GM23338 (cell line): ENCODE results near the gene NT5C1A. TPM values are rescaled to one million over a fixed set of nuclear protein-coding genes. Genes with fewer than 3 reads are reported as not detected.

Experiments
- ATAC-seq: fragments of 200-7000 bp; cut with Tn5 transposase; 3 replicates; pipeline ENCODE4 v1.9.1; 2020
- DNase-seq: peaks from one replicate; pipeline ENCODE4 v3.0.0-alpha.2; 2015; ENCODE audit warnings: low spot score
- H2AFZ ChIP-seq: fragments of 200-600 bp; sonication (generic); 2 replicates; pipeline ENCODE4 v1.8.0; 2016; ENCODE audit warnings: antibody characterized with exemption, mild to moderate bottlenecking, moderate library complexity
- H3F3A ChIP-seq: fragments of 200-600 bp; sonication (generic); replicated peaks from 2 replicates; pipeline ENCODE4 v1.8.0; 2017; ENCODE audit warnings: antibody characterized with exemption, mixed run types, low read depth
- H3K27ac ChIP-seq: fragments of 200-600 bp; sonication (generic); 2 replicates; pipeline ENCODE4 v1.6.1; 2016; ENCODE audit warnings: low read depth
- H3K27me3 ChIP-seq: fragments of 200-600 bp; sonication (generic); 2 replicates; pipeline ENCODE4 v1.8.0; 2016; ENCODE audit warnings: mild to moderate bottlenecking, mixed run types, moderate library complexity; ENCODE audit not compliant: insufficient read depth
- H3K36me3 ChIP-seq: fragments of 200-600 bp; sonication (generic); 2 replicates; pipeline ENCODE4 v1.8.0; 2016; ENCODE audit warnings: mild to moderate bottlenecking; ENCODE audit not compliant: insufficient read depth
- H3K4me1 ChIP-seq: fragments of 200-600 bp; sonication (generic); 2 replicates; pipeline ENCODE4 v1.8.0; 2016; ENCODE audit warnings: mild to moderate bottlenecking, moderate library complexity; ENCODE audit not compliant: insufficient read depth
- H3K4me2 ChIP-seq: fragments of 200-600 bp; sonication (generic); 2 replicates; pipeline ENCODE4 v1.7.1; 2017; ENCODE audit warnings: mixed run types
- H3K4me3 ChIP-seq: fragments of 200-600 bp; sonication (generic); 2 replicates; pipeline ENCODE4 v1.6.1; 2016; ENCODE audit warnings: mixed run types
- H3K79me2 ChIP-seq: fragments of 200-600 bp; sonication (generic); replicated peaks from 2 replicates; pipeline ENCODE4 v1.8.0; 2017; ENCODE audit warnings: mild to moderate bottlenecking; ENCODE audit not compliant: insufficient read depth
- H3K9me2 ChIP-seq: fragments of 200-600 bp; sonication (generic); 2 replicates; pipeline ENCODE4 v1.8.0; 2017; ENCODE audit not compliant: insufficient read depth
- H4K20me1 ChIP-seq: fragments of 200-600 bp; sonication (generic); replicated peaks from 2 replicates; pipeline ENCODE4 v1.8.0; 2017; ENCODE audit warnings: mild to moderate bottlenecking; ENCODE audit not compliant: insufficient read depth
- H3K27ac Mint-ChIP-seq: 2 replicates; pipeline ENCODE4 v1.8.0; 2020; ENCODE audit warnings: inconsistent platforms, mild to moderate bottlenecking, moderate library complexity, mixed read lengths
- H3K27me3 Mint-ChIP-seq: 3 replicates; pipeline ENCODE4 v1.8.0; 2022; ENCODE audit warnings: low read depth, mild to moderate bottlenecking, moderate library complexity, mixed read lengths, inconsistent platforms; ENCODE audit not compliant: insufficient read depth, poor library complexity
- H3K36me3 Mint-ChIP-seq: 3 replicates; pipeline ENCODE4 v1.8.0; 2021; ENCODE audit warnings: low read depth, mild to moderate bottlenecking, inconsistent platforms, moderate library complexity, mixed read lengths
- H3K4me1 Mint-ChIP-seq: 3 replicates; pipeline ENCODE4 v1.8.0; 2020; ENCODE audit warnings: mild to moderate bottlenecking, inconsistent platforms, mixed read lengths
- H3K4me3 Mint-ChIP-seq: 3 replicates; pipeline ENCODE4 v1.8.0; 2021; ENCODE audit warnings: moderate library complexity, mild to moderate bottlenecking, inconsistent platforms, mixed read lengths
- H3K9me3 Mint-ChIP-seq: 3 replicates; pipeline ENCODE4 v1.8.0; 2020; ENCODE audit warnings: moderate library complexity, mild to moderate bottlenecking, inconsistent platforms, mixed read lengths
- CREB1 ChIP-seq: fragments of 250-450 bp; sonication (Bioruptor Pico); IDR thresholded peaks from 2 replicates; pipeline ENCODE4 v1.5.0; 2020; ENCODE audit warnings: low read depth, mild to moderate bottlenecking, moderate library complexity
- CTCF ChIP-seq, 2 experiments: fragments of 200-600 bp in 1 of 2; sonication (generic) in 1 of 2; conservative IDR thresholded peaks; 2 replicates each; pipeline versions ENCODE4 v1.5.1 to v1.6.1; 2016 to 2017; ENCODE audit warnings: antibody characterized with exemption in 2 of 2, low read depth in 2 of 2, mild to moderate bottlenecking in 2 of 2, moderate library complexity in 1 of 2
- ETS1 ChIP-seq: IDR thresholded peaks from 2 replicates; pipeline ENCODE4 v1.6.1; 2016; ENCODE audit warnings: antibody characterized with exemption
- EZH2 ChIP-seq: fragments of 200-600 bp; sonication (generic); IDR thresholded peaks from one replicate; pipeline ENCODE4 v1.8.0; 2017; ENCODE audit warnings: antibody characterized with exemption, mild to moderate bottlenecking, low read depth; ENCODE audit not compliant: unreplicated experiment
- EZH2phosphoT487 ChIP-seq: fragments of 200-600 bp; sonication (generic); IDR thresholded peaks from one replicate; pipeline ENCODE4 v1.8.1; 2018; ENCODE audit warnings: antibody characterized with exemption; ENCODE audit not compliant: unreplicated experiment
- JUNB ChIP-seq: IDR thresholded peaks from one replicate; pipeline ENCODE4 v1.6.1; 2016; ENCODE audit warnings: antibody characterized with exemption; ENCODE audit not compliant: unreplicated experiment
- NANOG ChIP-seq: IDR thresholded peaks from 2 replicates; pipeline ENCODE4 v1.6.1; 2016; ENCODE audit warnings: antibody characterized with exemption, borderline replicate concordance
- POLR2AphosphoS5 ChIP-seq: IDR thresholded peaks from 2 replicates; pipeline ENCODE4 v1.6.1; 2016; ENCODE audit warnings: antibody characterized with exemption, low read depth
- STAT1 ChIP-seq: IDR thresholded peaks from one replicate; pipeline ENCODE4 v1.6.1; 2016; ENCODE audit warnings: antibody characterized with exemption; ENCODE audit not compliant: unreplicated experiment
- ZNF114 ChIP-seq: fragments of 250-450 bp; sonication (Bioruptor Pico); IDR thresholded peaks from 2 replicates; pipeline ENCODE4 v1.5.0; 2020; ENCODE audit warnings: mild to moderate bottlenecking, moderate library complexity
- ZNF331 ChIP-seq: fragments of 250-450 bp; sonication (Bioruptor Pico); IDR thresholded peaks from 2 replicates; pipeline ENCODE4 v1.5.0; 2020; ENCODE audit warnings: low read depth, mild to moderate bottlenecking, moderate library complexity
- polyA plus RNA-seq: library from polyadenylated mRNA; unstranded; fragments of >200 nt; fragmentation: Nextera tagmentation; extraction: Ambion mirVana; gene quantifications from 2 replicates; pipeline ENCODE4 v1.2.1, GENCODE V29; 2016
- total RNA-seq: library from RNA; depleted of rRNA; stranded (reverse); fragments of >200 nt; shearing (Covaris generic); gene quantifications from 2 replicates; pipeline ENCODE4 v1.2.3, GENCODE V29; 2014
- TF ChIP-seq, protein P1 (sequence below): fragments of 250-450 bp; sonication (Bioruptor Pico); IDR thresholded peaks from 2 replicates; pipeline ENCODE4 v1.5.0; 2020; ENCODE audit warnings: mild to moderate bottlenecking, moderate library complexity
- TF ChIP-seq, protein P2 (sequence below): IDR thresholded peaks from one replicate; pipeline ENCODE4 v1.6.1; 2018; ENCODE audit warnings: antibody characterized with exemption; ENCODE audit not compliant: unreplicated experiment

NT5C1A gene
- total and polyA plus RNA-seq, 2 experiments from 2014 or later, result not detected

DNA sequence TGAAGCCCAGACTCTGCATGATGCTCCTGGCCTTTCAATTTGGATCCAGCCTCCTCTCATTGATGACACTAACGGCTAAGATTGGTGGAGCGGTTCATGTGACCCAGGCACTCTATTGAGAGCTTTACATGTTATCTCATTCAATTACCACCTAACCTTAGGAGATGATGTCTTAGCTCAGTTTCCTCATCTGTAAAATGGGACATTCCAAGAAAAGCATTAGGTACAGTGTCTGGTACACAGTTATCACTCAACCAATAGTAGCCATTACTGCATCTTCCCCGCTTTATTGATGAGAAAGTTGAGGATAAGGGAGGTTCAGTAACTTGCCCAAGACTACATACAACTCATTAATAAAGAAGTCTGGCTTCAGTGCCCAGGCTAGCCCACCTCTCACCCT, 49.5 kb downstream of the NT5C1A start:
- no peak overlapping the region for H2AFZ ChIP-seq
- DNase-seq, result no peak
- H3K4me3 ChIP-seq, result no peak overlapping the region
- H3K79me2 ChIP-seq, result no peaks in the 10 kb centered on the region
- Mint-ChIP-seq H3K27ac (no peak overlapping the region), H3K9me3 (peaks cover 2% of the 10 kb centered on the region; the same call in 1 of the 3 replicates), H3K4me3 (no peak overlapping the region), H3K27me3 (peaks cover 23% of the 10 kb centered on the region), H3K4me1 (no peaks in the 10 kb centered on the region), H3K36me3 (no peaks in the 10 kb centered on the region; the same call in 2 of the 3 replicates)
- H4K20me1 ChIP-seq, result no peaks in the 10 kb centered on the region
- no peaks in the 10 kb centered on the region for H3K4me1 ChIP-seq
- no peak overlapping the region for H3K4me2 ChIP-seq
- H3F3A ChIP-seq, result no peaks in the 10 kb centered on the region
- H3K9me2 ChIP-seq, result no peaks in the 10 kb centered on the region
- no peaks in the 10 kb centered on the region for H3K27me3 ChIP-seq
- H3K27ac ChIP-seq, result no peak overlapping the region
- TF ChIP-seq EZH2phosphoT487 (no peak), STAT1 (no peak), CTCF (conservative IDR thresholded peaks at IDR 0.05; ENCODE audit: low read depth in 2 of 2) (no peak), POLR2AphosphoS5 (no peak), NANOG (no peak), JUNB (no peak), ZNF114 (CRISPR knock-in tag) (no peak), ETS1 (no peak), EZH2 (no peak), CREB1 (CRISPR knock-in tag) (no peak), ZNF331 (CRISPR knock-in tag) (no peak)
- TF ChIP-seq, protein P1, sequence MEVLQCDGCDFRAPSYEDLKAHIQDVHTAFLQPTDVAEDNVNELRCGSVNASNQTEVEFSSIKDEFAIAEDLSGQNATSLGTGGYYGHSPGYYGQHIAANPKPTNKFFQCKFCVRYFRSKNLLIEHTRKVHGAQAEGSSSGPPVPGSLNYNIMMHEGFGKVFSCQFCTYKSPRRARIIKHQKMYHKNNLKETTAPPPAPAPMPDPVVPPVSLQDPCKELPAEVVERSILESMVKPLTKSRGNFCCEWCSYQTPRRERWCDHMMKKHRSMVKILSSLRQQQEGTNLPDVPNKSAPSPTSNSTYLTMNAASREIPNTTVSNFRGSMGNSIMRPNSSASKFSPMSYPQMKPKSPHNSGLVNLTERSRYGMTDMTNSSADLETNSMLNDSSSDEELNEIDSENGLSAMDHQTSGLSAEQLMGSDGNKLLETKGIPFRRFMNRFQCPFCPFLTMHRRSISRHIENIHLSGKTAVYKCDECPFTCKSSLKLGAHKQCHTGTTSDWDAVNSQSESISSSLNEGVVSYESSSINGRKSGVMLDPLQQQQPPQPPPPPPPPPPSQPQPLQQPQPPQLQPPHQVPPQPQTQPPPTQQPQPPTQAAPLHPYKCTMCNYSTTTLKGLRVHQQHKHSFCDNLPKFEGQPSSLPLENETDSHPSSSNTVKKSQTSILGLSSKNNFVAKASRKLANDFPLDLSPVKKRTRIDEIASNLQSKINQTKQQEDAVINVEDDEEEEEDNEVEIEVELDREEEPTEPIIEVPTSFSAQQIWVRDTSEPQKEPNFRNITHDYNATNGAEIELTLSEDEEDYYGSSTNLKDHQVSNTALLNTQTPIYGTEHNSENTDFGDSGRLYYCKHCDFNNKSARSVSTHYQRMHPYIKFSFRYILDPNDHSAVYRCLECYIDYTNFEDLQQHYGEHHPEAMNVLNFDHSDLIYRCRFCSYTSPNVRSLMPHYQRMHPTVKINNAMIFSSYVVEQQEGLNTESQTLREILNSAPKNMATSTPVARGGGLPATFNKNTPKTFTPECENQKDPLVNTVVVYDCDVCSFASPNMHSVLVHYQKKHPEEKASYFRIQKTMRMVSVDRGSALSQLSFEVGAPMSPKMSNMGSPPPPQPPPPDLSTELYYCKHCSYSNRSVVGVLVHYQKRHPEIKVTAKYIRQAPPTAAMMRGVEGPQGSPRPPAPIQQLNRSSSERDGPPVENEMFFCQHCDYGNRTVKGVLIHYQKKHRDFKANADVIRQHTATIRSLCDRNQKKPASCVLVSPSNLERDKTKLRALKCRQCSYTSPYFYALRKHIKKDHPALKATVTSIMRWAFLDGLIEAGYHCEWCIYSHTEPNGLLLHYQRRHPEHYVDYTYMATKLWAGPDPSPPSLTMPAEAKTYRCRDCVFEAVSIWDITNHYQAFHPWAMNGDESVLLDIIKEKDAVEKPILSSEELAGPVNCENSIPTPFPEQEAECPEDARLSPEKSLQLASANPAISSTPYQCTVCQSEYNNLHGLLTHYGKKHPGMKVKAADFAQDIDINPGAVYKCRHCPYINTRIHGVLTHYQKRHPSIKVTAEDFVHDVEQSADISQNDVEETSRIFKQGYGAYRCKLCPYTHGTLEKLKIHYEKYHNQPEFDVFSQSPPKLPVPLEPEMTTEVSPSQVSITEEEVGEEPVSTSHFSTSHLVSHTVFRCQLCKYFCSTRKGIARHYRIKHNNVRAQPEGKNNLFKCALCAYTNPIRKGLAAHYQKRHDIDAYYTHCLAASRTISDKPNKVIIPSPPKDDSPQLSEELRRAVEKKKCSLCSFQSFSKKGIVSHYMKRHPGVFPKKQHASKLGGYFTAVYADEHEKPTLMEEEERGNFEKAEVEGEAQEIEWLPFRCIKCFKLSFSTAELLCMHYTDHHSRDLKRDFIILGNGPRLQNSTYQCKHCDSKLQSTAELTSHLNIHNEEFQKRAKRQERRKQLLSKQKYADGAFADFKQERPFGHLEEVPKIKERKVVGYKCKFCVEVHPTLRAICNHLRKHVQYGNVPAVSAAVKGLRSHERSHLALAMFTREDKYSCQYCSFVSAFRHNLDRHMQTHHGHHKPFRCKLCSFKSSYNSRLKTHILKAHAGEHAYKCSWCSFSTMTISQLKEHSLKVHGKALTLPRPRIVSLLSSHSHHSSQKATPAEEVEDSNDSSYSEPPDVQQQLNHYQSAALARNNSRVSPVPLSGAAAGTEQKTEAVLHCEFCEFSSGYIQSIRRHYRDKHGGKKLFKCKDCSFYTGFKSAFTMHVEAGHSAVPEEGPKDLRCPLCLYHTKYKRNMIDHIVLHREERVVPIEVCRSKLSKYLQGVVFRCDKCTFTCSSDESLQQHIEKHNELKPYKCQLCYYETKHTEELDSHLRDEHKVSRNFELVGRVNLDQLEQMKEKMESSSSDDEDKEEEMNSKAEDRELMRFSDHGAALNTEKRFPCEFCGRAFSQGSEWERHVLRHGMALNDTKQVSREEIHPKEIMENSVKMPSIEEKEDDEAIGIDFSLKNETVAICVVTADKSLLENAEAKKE (CRISPR knock-in tag), result no peak
- TF ChIP-seq, protein P2, sequence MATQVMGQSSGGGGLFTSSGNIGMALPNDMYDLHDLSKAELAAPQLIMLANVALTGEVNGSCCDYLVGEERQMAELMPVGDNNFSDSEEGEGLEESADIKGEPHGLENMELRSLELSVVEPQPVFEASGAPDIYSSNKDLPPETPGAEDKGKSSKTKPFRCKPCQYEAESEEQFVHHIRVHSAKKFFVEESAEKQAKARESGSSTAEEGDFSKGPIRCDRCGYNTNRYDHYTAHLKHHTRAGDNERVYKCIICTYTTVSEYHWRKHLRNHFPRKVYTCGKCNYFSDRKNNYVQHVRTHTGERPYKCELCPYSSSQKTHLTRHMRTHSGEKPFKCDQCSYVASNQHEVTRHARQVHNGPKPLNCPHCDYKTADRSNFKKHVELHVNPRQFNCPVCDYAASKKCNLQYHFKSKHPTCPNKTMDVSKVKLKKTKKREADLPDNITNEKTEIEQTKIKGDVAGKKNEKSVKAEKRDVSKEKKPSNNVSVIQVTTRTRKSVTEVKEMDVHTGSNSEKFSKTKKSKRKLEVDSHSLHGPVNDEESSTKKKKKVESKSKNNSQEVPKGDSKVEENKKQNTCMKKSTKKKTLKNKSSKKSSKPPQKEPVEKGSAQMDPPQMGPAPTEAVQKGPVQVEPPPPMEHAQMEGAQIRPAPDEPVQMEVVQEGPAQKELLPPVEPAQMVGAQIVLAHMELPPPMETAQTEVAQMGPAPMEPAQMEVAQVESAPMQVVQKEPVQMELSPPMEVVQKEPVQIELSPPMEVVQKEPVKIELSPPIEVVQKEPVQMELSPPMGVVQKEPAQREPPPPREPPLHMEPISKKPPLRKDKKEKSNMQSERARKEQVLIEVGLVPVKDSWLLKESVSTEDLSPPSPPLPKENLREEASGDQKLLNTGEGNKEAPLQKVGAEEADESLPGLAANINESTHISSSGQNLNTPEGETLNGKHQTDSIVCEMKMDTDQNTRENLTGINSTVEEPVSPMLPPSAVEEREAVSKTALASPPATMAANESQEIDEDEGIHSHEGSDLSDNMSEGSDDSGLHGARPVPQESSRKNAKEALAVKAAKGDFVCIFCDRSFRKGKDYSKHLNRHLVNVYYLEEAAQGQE, result no peak
- H3K36me3 ChIP-seq, result no peaks in the 10 kb centered on the region
- no peak for ATAC-seq
